ENCODE measurements around the gene DLG2.

DLG2 gene

GRCh38 chr11:83572581-83573496, 2054.3 kb downstream of the DLG2 start:
- no peak for DNase-seq

GRCh38 chr11:83571302-83571701, 2055.8 kb downstream of the DLG2 start:
- DNase-seq: no peak

- no peak for DNase-seq
Measured at GRCh38 chr11:83569134-83569805, 2057.9 kb downstream of the DLG2 start.

GRCh38 chr11:83568516-83568915, 2058.6 kb downstream of the DLG2 start:
- no peak for DNase-seq

- no peak for DNase-seq
Measured at GRCh38 chr11:83566950-83567349, 2060.2 kb downstream of the DLG2 start.

- DNase-seq: no peak
Measured at GRCh38 chr11:83564870-83565269, 2062.3 kb downstream of the DLG2 start.

GRCh38 chr11:83558281-83558680, 2068.9 kb downstream of the DLG2 start:
- no peak for DNase-seq

- DNase-seq: no peak
Measured at GRCh38 chr11:83557653-83558052, 2069.5 kb downstream of the DLG2 start.

GRCh38 chr11:83554876-83555275, 2072.3 kb downstream of the DLG2 start:
- no peak for DNase-seq

GRCh38 chr11:83549984-83550667, 2077.0 kb downstream of the DLG2 start:
- no peak for DNase-seq

GRCh38 chr11:83546368-83546767, 2080.8 kb downstream of the DLG2 start:
- DNase-seq: no peak

GRCh38 chr11:83545494-83546260, 2081.5 kb downstream of the DLG2 start:
- DNase-seq: no peak

- no peak for DNase-seq
Measured at GRCh38 chr11:83544846-83545245, 2082.3 kb downstream of the DLG2 start.

GRCh38 chr11:83543706-83544439, 2083.3 kb downstream of the DLG2 start:
- no peak for DNase-seq

GRCh38 chr11:83542861-83543260, 2084.3 kb downstream of the DLG2 start:
- no peak for DNase-seq

- no peak for DNase-seq
Measured at GRCh38 chr11:83540728-83541127, 2086.4 kb downstream of the DLG2 start.

GRCh38 chr11:83540112-83540675, 2086.9 kb downstream of the DLG2 start:
- DNase-seq: no peak

GRCh38 chr11:83538286-83538685, 2088.9 kb downstream of the DLG2 start:
- no peak for DNase-seq

- no peak for DNase-seq
Measured at GRCh38 chr11:83537131-83537610, 2090.0 kb downstream of the DLG2 start.

- no peak for DNase-seq
Measured at GRCh38 chr11:83533166-83533565, 2094.0 kb downstream of the DLG2 start.

GRCh38 chr11:83528877-83529276, 2098.3 kb downstream of the DLG2 start:
- no peak for DNase-seq

GRCh38 chr11:83528225-83528624, 2098.9 kb downstream of the DLG2 start:
- DNase-seq: no peak
